ENCODE measurements around the gene MORC2. TPM values are rescaled to one million over a fixed set of nuclear protein-coding genes. Genes with fewer than 3 reads are reported as not detected.

The MORC2 gene
- total and polyA plus RNA-seq, 10 of the 15 experiments (the other 5 are each of a cell fraction or from before 2014, with no cell fraction given): 1.7 to 16.3 (median 9.0) TPM

DNA sequence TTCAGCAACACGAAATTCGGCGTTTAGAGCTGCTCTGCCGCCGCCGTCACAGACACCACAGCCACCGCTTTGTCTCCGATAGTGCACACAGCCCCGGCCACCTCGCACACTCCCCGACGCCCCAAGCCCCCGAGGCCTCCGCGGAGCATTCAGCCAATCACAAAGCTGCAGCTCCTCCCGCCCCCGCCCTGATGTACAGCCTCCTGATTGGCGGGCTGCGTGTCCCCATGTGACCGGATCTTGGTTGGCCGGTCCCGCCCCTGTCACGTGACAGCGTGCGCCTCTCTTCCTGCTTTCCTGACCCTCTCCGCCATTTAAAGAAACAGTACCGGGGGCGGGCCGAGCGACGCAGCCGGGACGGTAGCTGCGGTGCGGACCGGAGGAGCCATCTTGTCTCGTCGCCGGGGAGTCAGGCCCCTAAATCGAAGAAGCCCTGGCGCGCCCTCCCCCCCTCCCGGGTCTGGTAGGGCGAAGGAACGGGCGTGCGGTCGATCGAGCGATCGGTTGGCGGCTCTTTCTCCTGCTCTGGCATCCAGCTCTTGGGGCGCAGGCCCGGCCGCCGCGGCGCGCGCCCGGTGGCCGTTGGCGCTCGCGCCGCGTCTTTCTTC lies 454 bp upstream of the MORC2 start, which contains the start of gene TUG1 (continued):
- peak; percentile 88; the same call in 1 of the 2 replicates for TF ChIP-seq ZNF687 (IDR thresholded peaks at IDR 0.05)
- peak; percentile 33 for TF ChIP-seq SIX5 (IDR thresholded peaks at IDR 0.05; ENCODE audit: low read depth, low read length, severe bottlenecking)
- peak; percentile 20; the same call in 1 of the 2 replicates for TF ChIP-seq NR2F1 (conservative IDR thresholded peaks at IDR 0.05)
- TF ChIP-seq, protein P1, sequence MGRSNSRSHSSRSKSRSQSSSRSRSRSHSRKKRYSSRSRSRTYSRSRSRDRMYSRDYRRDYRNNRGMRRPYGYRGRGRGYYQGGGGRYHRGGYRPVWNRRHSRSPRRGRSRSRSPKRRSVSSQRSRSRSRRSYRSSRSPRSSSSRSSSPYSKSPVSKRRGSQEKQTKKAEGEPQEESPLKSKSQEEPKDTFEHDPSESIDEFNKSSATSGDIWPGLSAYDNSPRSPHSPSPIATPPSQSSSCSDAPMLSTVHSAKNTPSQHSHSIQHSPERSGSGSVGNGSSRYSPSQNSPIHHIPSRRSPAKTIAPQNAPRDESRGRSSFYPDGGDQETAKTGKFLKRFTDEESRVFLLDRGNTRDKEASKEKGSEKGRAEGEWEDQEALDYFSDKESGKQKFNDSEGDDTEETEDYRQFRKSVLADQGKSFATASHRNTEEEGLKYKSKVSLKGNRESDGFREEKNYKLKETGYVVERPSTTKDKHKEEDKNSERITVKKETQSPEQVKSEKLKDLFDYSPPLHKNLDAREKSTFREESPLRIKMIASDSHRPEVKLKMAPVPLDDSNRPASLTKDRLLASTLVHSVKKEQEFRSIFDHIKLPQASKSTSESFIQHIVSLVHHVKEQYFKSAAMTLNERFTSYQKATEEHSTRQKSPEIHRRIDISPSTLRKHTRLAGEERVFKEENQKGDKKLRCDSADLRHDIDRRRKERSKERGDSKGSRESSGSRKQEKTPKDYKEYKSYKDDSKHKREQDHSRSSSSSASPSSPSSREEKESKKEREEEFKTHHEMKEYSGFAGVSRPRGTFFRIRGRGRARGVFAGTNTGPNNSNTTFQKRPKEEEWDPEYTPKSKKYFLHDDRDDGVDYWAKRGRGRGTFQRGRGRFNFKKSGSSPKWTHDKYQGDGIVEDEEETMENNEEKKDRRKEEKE (IDR thresholded peaks at IDR 0.05): no peak
- peak; percentile 91 for TF ChIP-seq E4F1 (IDR thresholded peaks at IDR 0.05; ENCODE audit: borderline replicate concordance, partially characterized antibody)
- TF ChIP-seq, protein P2, sequence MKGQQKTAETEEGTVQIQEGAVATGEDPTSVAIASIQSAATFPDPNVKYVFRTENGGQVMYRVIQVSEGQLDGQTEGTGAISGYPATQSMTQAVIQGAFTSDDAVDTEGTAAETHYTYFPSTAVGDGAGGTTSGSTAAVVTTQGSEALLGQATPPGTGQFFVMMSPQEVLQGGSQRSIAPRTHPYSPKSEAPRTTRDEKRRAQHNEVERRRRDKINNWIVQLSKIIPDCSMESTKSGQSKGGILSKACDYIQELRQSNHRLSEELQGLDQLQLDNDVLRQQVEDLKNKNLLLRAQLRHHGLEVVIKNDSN (IDR thresholded peaks at IDR 0.05; ENCODE audit: borderline replicate concordance, extremely low read length, insufficient read depth, low read depth, low read length): peak; percentile 99
- no peak for TF ChIP-seq EZH2 (IDR thresholded peaks at IDR 0.05; ENCODE audit: borderline replicate concordance, control insufficient read depth, low read depth, low read length)
- TF ChIP-seq PRDM15 (CRISPR knock-in tag; IDR thresholded peaks at IDR 0.05): peak; percentile 83; the same call in 1 of the 2 replicates
- no peak for TF ChIP-seq SMAD5 (IDR thresholded peaks at IDR 0.05; ENCODE audit: low read depth)
- TF ChIP-seq MTA3 (IDR thresholded peaks at IDR 0.05; ENCODE audit: borderline replicate concordance, low read length): no peak
- TF ChIP-seq MEF2A (IDR thresholded peaks at IDR 0.05; ENCODE audit: insufficient read depth, low read depth, low read length): no peak
- peak; percentile 49; the same call in 1 of the 2 replicates for TF ChIP-seq BACH1 (IDR thresholded peaks at IDR 0.05; ENCODE audit: borderline replicate concordance)
- no peak for TF ChIP-seq CEBPB (IDR thresholded peaks at IDR 0.05; ENCODE audit: borderline replicate concordance in 1 of 2, low read depth in 2 of 2, low read length in 2 of 2)
- TF ChIP-seq FOXM1 (IDR thresholded peaks at IDR 0.05; ENCODE audit: low read depth, low read length): no peak

Data from GM12878 (cell line).